Common myeloid progenitor, CD34-positive (primary cell): ENCODE measurements around the gene OR4S1.
"Not testable (repeated sequence)": the region's sequence is repeated elsewhere in the genome, so short reads cannot be mapped to it uniquely, and the experiment has no call there.

Experiments used
- CTCF ChIA-PET: fragments of 350-600 bp; sonication (Branson Sonifier 250); formaldehyde crosslinking; loops from one replicate; lab custom pipeline; 2021; ENCODE audit warnings: antibody characterized with exemption; lab: Charles Lee
- POLR2A ChIA-PET: fragments of 350-600 bp; sonication (Branson Sonifier 250); formaldehyde crosslinking; loops from one replicate; lab custom pipeline; 2021; ENCODE audit warnings: antibody characterized with exemption; lab: Charles Lee
- DNase-seq, 3 donors: peaks; one replicate each; pipeline versions ENCODE4 v3.0.0 to v3.0.0-alpha.2; 2013
- H3K27ac ChIP-seq, 2 experiments: 1 replicate in 1 of 2; 2 replicates in 1 of 2; pipeline ENCODE4 v1.7.0; 2013; ENCODE audit warnings: inconsistent platforms in 2 of 2, low read length in 2 of 2, mild to moderate bottlenecking in 2 of 2, low read depth in 1 of 2, moderate library complexity in 1 of 2; ENCODE audit not compliant: severe bottlenecking in 2 of 2, insufficient read depth in 1 of 2, poor library complexity in 1 of 2
- H3K27me3 ChIP-seq, 5 experiments: replicated peaks in 2 of 5; 1 replicate in 3 of 5; 2 replicates in 2 of 5; pipeline versions ENCODE4 v1.6.1 to v1.7.0; 2013; ENCODE audit warnings: low read length in 4 of 5, mild to moderate bottlenecking in 2 of 5, moderate library complexity in 2 of 5, inconsistent platforms in 1 of 5; ENCODE audit not compliant: insufficient read depth in 5 of 5, control insufficient read depth in 4 of 5
- H3K36me3 ChIP-seq, 4 experiments: 1 replicate in 2 of 4; 2 replicates in 2 of 4; pipeline versions ENCODE4 v1.6.1 to v1.7.0; 2013; ENCODE audit warnings: low read length in 3 of 4, control low read depth in 1 of 4, mild to moderate bottlenecking in 1 of 4; ENCODE audit not compliant: control insufficient read depth in 4 of 4, insufficient read depth in 4 of 4
- H3K4me1 ChIP-seq, 4 experiments: 1 replicate in 3 of 4; 2 replicates in 1 of 4; pipeline versions ENCODE4 v1.6.1 to v1.7.1; 2013; ENCODE audit warnings: low read length in 3 of 4, mild to moderate bottlenecking in 3 of 4, control low read depth in 1 of 4, inconsistent platforms in 1 of 4, moderate library complexity in 1 of 4; ENCODE audit not compliant: control insufficient read depth in 4 of 4, insufficient read depth in 4 of 4; ENCODE audit errors: control extremely low read depth in 1 of 4
- H3K4me3 ChIP-seq, 7 experiments: 1 replicate in 4 of 7; 2 replicates in 3 of 7; pipeline versions ENCODE4 v1.5.1 to v1.7.0; 2013; ENCODE audit warnings: mild to moderate bottlenecking in 7 of 7, low read length in 6 of 7, moderate library complexity in 6 of 7, inconsistent platforms in 2 of 7, low read depth in 2 of 7, control low read depth in 1 of 7; ENCODE audit not compliant: insufficient read depth in 4 of 7, control insufficient read depth in 1 of 7; ENCODE audit errors: extremely low read depth in 1 of 7
- H3K9me3 ChIP-seq, 5 experiments: 1 replicate in 4 of 5; 2 replicates in 1 of 5; pipeline versions ENCODE4 v1.6.1 to v1.7.1; 2013; ENCODE audit warnings: low read length in 4 of 5, mild to moderate bottlenecking in 2 of 5, inconsistent platforms in 1 of 5, low read depth in 1 of 5, moderate library complexity in 1 of 5; ENCODE audit not compliant: control insufficient read depth in 4 of 5, insufficient read depth in 2 of 5; ENCODE audit errors: control extremely low read depth in 1 of 5
- whole genome bisulfite sequencing: methylation state at CpG from one replicate; pipeline ENCODE4 v1.1.5; 2013; ENCODE audit not compliant: insufficient coverage; 5-methylcytosine and 5-hydroxymethylcytosine counted together

The OR4S1 gene

GRCh38 chr11:48319813-48320212 lies 13.8 kb downstream of the OR4S1 start:
- DNase-seq, H3K27ac ChIP-seq, H3K27me3 ChIP-seq, H3K9me3 ChIP-seq, H3K36me3 ChIP-seq, H3K4me3 ChIP-seq, CTCF ChIA-PET, H3K4me1 ChIP-seq, POLR2A ChIA-PET: not testable (repeated sequence)
- WGBS = 90% methylated on average over 2 of the region's 2 CpGs

- POLR2A ChIA-PET, H3K27ac ChIP-seq, H3K4me3 ChIP-seq, DNase-seq, H3K9me3 ChIP-seq, H3K27me3 ChIP-seq, H3K4me1 ChIP-seq, H3K36me3 ChIP-seq, CTCF ChIA-PET: not testable (repeated sequence)
Measured at GRCh38 chr11:48324620-48325019, 18.6 kb downstream of the OR4S1 start, which contains the start of gene OR4C3. Gene OR4C3 (plus strand): TSS chr11:48324920. CDS start chr11:48325022, 102 bp downstream.

GRCh38 chr11:48341466-48341865 lies 35.4 kb downstream of the OR4S1 start:
- H3K36me3 ChIP-seq = no peaks in the 10 kb centered on the region
- peaks cover 0 to 6% (median 0%) of the 10 kb centered on the region in 5 experiments for H3K9me3 ChIP-seq
- CTCF ChIA-PET = no interaction called here
- no peaks in the 10 kb centered on the region for H3K4me1 ChIP-seq
- no peak for DNase-seq
- no peak overlapping the region for H3K27ac ChIP-seq
- no peak overlapping the region for H3K4me3 ChIP-seq
- 17% methylated on average over 1 of the region's 2 CpGs for WGBS
- H3K27me3 ChIP-seq = no peaks in the 10 kb centered on the region
- POLR2A ChIA-PET = no interaction called here

DNA sequence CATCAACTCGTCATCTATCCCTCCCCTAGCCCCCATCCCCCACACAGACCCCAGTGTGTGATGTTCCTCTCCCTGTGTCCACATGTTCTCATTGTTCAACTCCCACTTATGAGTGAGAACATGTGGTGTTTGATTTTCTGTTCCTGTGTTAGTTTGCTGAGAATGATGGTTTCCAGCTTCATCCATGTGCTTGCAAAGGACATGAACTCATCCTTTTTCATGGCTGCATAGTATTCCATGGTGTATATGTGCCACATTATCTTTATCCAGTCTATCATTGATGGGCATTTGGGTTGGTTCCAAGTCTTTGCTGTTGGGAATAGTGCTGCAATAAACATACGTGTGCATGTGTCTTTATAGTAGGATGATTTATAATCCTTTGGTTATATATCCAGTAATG lies 36.5 kb downstream of the OR4S1 start:
- H3K27me3 ChIP-seq, H3K27ac ChIP-seq, POLR2A ChIA-PET, H3K4me3 ChIP-seq, DNase-seq, H3K36me3 ChIP-seq, H3K9me3 ChIP-seq, CTCF ChIA-PET, H3K4me1 ChIP-seq: not testable (repeated sequence)
- WGBS = no CpG with 5 or more reads among the region's 2 CpGs

- H3K27me3 ChIP-seq, H3K9me3 ChIP-seq, H3K27ac ChIP-seq, H3K36me3 ChIP-seq, CTCF ChIA-PET, DNase-seq, H3K4me1 ChIP-seq, H3K4me3 ChIP-seq, POLR2A ChIA-PET: not testable (repeated sequence)
- 86% methylated on average over 1 of the region's 5 CpGs for WGBS
Measured at GRCh38 chr11:48346286-48346685, 40.3 kb downstream of the OR4S1 start.

DNA sequence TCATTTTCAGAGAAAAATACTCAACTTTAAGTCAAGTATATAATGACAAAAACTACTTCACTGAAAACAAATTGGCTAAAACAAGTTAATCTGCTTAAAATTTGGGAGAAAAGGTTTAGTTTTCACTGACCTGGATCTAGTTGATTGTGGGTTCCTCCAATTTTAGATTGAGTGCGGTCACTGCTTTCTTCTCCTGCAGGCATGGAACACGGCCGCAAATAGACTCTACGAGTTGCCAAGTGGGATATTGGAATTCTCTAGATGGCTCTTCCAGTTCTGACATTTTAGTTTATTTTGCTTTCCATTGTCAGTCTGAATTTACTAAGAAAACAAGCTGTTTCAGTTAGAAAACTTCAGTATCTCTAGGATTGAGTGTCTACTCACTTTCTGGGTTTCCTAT lies 48.0 kb downstream of the OR4S1 start:
- no peaks in the 10 kb centered on the region for H3K27me3 ChIP-seq
- no peak overlapping the region for H3K27ac ChIP-seq
- POLR2A ChIA-PET = no interaction called here
- H3K4me3 ChIP-seq = no peak overlapping the region
- H3K9me3 ChIP-seq = peaks cover 0 to 7% (median 0%) of the 10 kb centered on the region in 5 experiments
- CTCF ChIA-PET = no interaction called here
- H3K4me1 ChIP-seq = no peaks in the 10 kb centered on the region
- no peak for DNase-seq
- no peaks in the 10 kb centered on the region for H3K36me3 ChIP-seq
- WGBS = 100% methylated on average over 2 of the region's 4 CpGs

GRCh38 chr11:48354677-48355076 lies 48.7 kb downstream of the OR4S1 start:
- H3K27me3 ChIP-seq = no peaks in the 10 kb centered on the region
- 100% methylated on average over 1 of the region's 1 CpG for WGBS
- DNase-seq = no peak
- H3K4me3 ChIP-seq = no peak overlapping the region
- CTCF ChIA-PET = no interaction called here
- H3K36me3 ChIP-seq = no peaks in the 10 kb centered on the region
- POLR2A ChIA-PET = no interaction called here
- H3K4me1 ChIP-seq = no peaks in the 10 kb centered on the region
- H3K9me3 ChIP-seq = peaks cover 0 to 7% (median 0%) of the 10 kb centered on the region in 5 experiments
- H3K27ac ChIP-seq = no peak overlapping the region
